Brain microvascular endothelial cell (primary cell): ENCODE data around the gene SLC36A4.

ENCODE experiments used
- DNase-seq: peaks from one replicate; pipeline ENCODE4 v3.0.0-alpha.2; 2020
- H3K27ac ChIP-seq: fragments of 250-450 bp; sonication (Bioruptor Pico); 2 replicates; pipeline ENCODE4 v1.5.1; 2020; ENCODE audit warnings: mild to moderate bottlenecking, moderate library complexity
- H3K27me3 ChIP-seq: fragments of 250-450 bp; sonication (Bioruptor Pico); replicated peaks from 2 replicates; pipeline ENCODE4 v1.5.1; 2020; ENCODE audit warnings: mild to moderate bottlenecking
- H3K36me3 ChIP-seq: fragments of 250-450 bp; sonication (Bioruptor Pico); replicated peaks from 2 replicates; pipeline ENCODE4 v1.5.1; 2020; ENCODE audit warnings: mild to moderate bottlenecking
- H3K4me3 ChIP-seq: 2 replicates; pipeline ENCODE4 v1.5.1; 2011; ENCODE audit warnings: low read depth, mild to moderate bottlenecking, control low read depth, low read length, moderate library complexity
- in situ Hi-C: cut with HindIII; loops from 2 replicates; pipeline ENCODE4 v1.10.0; 2017; ENCODE audit warnings: low sequenced_read_pairs, low pct_ligation_motif_present
- TF ChIP-seq, protein P1 (sequence below): IDR thresholded peaks from 2 replicates; pipeline ENCODE4 v1.5.1; 2011; ENCODE audit warnings: low read depth, mild to moderate bottlenecking, moderate library complexity, low read length, control low read depth, inconsistent platforms; ENCODE audit errors: missing control alignments

The SLC36A4 gene

DNA sequence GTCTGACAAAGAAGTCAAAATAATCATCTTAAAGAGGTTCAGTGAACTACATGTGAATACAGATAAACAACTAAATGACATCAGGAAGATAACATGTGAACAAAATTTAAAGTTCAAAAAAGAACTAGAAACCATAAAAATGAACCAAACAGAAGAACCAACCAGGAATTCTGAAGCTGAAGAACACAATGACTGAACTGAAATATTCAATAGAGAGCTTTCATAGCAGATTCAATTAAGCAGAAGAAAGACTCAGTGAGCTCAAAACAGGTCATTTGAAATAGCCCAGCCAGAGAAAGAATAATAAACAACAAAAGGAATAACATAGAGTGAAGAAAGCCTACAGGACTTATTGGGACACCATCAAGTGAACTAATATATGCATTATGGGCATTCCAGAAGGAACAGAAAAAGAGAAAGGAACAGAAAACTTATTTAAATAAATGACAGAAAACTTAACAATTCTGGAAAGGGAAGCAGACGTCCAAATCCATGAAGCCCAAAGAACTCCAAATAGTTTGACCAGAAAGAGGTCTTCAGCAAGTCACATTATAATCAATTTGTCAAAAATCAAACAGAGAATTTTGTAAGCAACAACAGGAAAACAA is 11.0 kb upstream of the SLC36A4 start:
- no peaks in the 10 kb centered on the region for H3K36me3 ChIP-seq
- no peak for DNase-seq
- TF ChIP-seq, protein P1, sequence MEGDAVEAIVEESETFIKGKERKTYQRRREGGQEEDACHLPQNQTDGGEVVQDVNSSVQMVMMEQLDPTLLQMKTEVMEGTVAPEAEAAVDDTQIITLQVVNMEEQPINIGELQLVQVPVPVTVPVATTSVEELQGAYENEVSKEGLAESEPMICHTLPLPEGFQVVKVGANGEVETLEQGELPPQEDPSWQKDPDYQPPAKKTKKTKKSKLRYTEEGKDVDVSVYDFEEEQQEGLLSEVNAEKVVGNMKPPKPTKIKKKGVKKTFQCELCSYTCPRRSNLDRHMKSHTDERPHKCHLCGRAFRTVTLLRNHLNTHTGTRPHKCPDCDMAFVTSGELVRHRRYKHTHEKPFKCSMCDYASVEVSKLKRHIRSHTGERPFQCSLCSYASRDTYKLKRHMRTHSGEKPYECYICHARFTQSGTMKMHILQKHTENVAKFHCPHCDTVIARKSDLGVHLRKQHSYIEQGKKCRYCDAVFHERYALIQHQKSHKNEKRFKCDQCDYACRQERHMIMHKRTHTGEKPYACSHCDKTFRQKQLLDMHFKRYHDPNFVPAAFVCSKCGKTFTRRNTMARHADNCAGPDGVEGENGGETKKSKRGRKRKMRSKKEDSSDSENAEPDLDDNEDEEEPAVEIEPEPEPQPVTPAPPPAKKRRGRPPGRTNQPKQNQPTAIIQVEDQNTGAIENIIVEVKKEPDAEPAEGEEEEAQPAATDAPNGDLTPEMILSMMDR: no peak
- in situ Hi-C loops: no loop called here
- no peak overlapping the region for H3K4me3 ChIP-seq
- H3K27me3 ChIP-seq: no peaks in the 10 kb centered on the region
- H3K27ac ChIP-seq: no peak overlapping the region

GRCh38 chr11:93199616-93200015 is 1.8 kb upstream of the SLC36A4 start:
- Histone ChIP-seq H3K4me3 (no peak overlapping the region), H3K27me3 (no peaks in the 10 kb centered on the region), H3K27ac (no peak overlapping the region), H3K36me3 (no peaks in the 10 kb centered on the region)
- TF ChIP-seq, protein P1: no peak
- in situ Hi-C loops: no loop called here
- no peak for DNase-seq

DNA sequence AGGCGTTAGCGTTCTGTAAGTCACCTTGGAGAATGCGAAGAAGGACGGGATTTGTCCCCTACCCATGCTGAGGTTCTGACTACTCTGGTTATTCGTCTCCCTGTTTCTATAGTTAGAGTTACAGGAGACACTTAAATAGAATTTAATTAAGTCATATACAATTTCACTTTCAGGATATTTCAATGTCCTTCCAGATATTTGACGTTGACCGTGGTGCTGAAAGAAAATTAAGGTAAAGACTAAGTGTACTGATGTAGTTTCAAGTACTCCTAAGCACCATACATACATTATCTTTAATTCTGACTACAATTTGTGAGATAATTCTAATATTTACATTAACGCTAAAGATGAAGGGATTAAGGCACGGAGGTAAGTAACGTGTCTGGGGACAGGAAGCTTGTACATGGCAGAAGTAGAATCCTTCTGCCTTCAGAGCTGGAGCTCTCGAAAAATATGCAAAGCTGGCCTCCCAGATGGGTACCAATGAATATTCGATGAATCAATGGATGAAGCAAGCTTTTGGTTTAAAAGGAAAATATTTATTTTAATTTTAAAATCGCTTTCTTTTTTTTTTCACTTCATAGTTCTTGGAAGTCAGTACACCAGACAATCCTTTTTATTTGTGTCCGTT is 539 bp upstream of the SLC36A4 start:
- peak; percentile 7 for DNase-seq
- in situ Hi-C loops: no loop called here
- H3K36me3 ChIP-seq: no peaks in the 10 kb centered on the region
- H3K27me3 ChIP-seq: no peaks in the 10 kb centered on the region
- H3K4me3 ChIP-seq: peak overlapping the region; percentile 68
- no peak overlapping the region for H3K27ac ChIP-seq
- TF ChIP-seq, protein P1: no peak

- Histone ChIP-seq H3K36me3 (no peaks in the 10 kb centered on the region), H3K4me3 (peak overlapping the region; percentile 68), H3K27me3 (no peaks in the 10 kb centered on the region), H3K27ac (peak overlapping the region; percentile 93)
- no peak for DNase-seq
- in situ Hi-C loops: no loop called here
- TF ChIP-seq, protein P1: peak; percentile 47
These were observed 893 bp downstream of the SLC36A4 start for GRCh38 chr11:93196816-93197379.

GRCh38 chr11:93194673-93195291 is 3.0 kb downstream of the SLC36A4 start:
- no peak for DNase-seq
- Histone ChIP-seq H3K4me3 (no peak overlapping the region), H3K27ac (no peak overlapping the region), H3K27me3 (no peaks in the 10 kb centered on the region), H3K36me3 (no peaks in the 10 kb centered on the region)
- TF ChIP-seq, protein P1: no peak
- in situ Hi-C loops: no loop called here
